HepG2 (cell line): ENCODE measurements around the gene CDS1. TPM values are rescaled to one million over a fixed set of nuclear protein-coding genes. Genes with fewer than 3 reads are reported as not detected.

Source experiments
- DNMT1 ChIP-seq: sonication (generic); formaldehyde crosslinking; IDR thresholded peaks from 2 replicates; pipeline ENCODE4 v1.5.1; 2020; ENCODE audit warnings: mild to moderate bottlenecking, missing genetic modification reagents
- JDP2 ChIP-seq: sonication (generic); formaldehyde crosslinking; IDR thresholded peaks from 2 replicates; pipeline ENCODE4 v1.8.1; 2022; ENCODE audit warnings: missing genetic modification reagents, borderline replicate concordance
- KLF6 ChIP-seq: IDR thresholded peaks from 2 replicates; pipeline ENCODE4 v1.8.0; 2016; ENCODE audit warnings: missing biosample characterization, missing genetic modification reagents
- KLF9 ChIP-seq: IDR thresholded peaks from 2 replicates; pipeline ENCODE4 v1.6.1; 2016; ENCODE audit warnings: low read depth
- MBD4 ChIP-seq: IDR thresholded peaks from 2 replicates; pipeline ENCODE4 v1.6.1; 2012; ENCODE audit warnings: low read length, inconsistent platforms, borderline replicate concordance
- MXD4 ChIP-seq: IDR thresholded peaks from 2 replicates; pipeline ENCODE4 v1.6.1; 2016; ENCODE audit warnings: mild to moderate bottlenecking, missing biosample characterization, missing genetic modification reagents
- NR2F6 ChIP-seq, 2 experiments: IDR thresholded peaks; 2 replicates each; pipeline ENCODE4 v1.6.1; 2016; ENCODE audit warnings: antibody characterized with exemption in 1 of 2, mild to moderate bottlenecking in 1 of 2
- POLR2A ChIP-seq, 2 experiments: IDR thresholded peaks; 2 replicates each; pipeline ENCODE4 v1.6.1; 2011; ENCODE audit warnings: low read depth in 2 of 2, low read length in 2 of 2, mild to moderate bottlenecking in 1 of 2, moderate library complexity in 1 of 2; ENCODE audit not compliant: insufficient read depth in 1 of 2
- RBM22 ChIP-seq: fragments of 200-400 bp; formaldehyde crosslinking; optimal IDR thresholded peaks from 2 replicates; pipeline ENCODE3; 2017; ENCODE audit warnings: mild to moderate bottlenecking, low read length, moderate library complexity
- RFX1 ChIP-seq: fragments of 450-650 bp; IDR thresholded peaks from 2 replicates; pipeline ENCODE4 v1.6.1; 2017
- SP1 ChIP-seq, 2 experiments: fragments of 450-650 bp in 1 of 2; sonication (generic) in 1 of 2; formaldehyde crosslinking in 1 of 2; IDR thresholded peaks; 2 replicates each; pipeline versions ENCODE4 v1.4.0 to v1.6.1; 2016 to 2020; ENCODE audit warnings: missing genetic modification reagents in 1 of 2
- SP140L ChIP-seq: sonication (generic); formaldehyde crosslinking; IDR thresholded peaks from 2 replicates; pipeline ENCODE4 v1.4.0; 2020; ENCODE audit warnings: missing genetic modification reagents, borderline replicate concordance
- TCF7 ChIP-seq: sonication (generic); IDR thresholded peaks from 2 replicates; pipeline ENCODE4 v1.6.1; 2016; ENCODE audit warnings: antibody characterized with exemption, low read depth
- ZNF121 ChIP-seq: sonication (generic); formaldehyde crosslinking; IDR thresholded peaks from 2 replicates; pipeline ENCODE4 v1.5.0; 2020; ENCODE audit warnings: mild to moderate bottlenecking, missing genetic modification reagents
- ZNF205 ChIP-seq: IDR thresholded peaks from 2 replicates; pipeline ENCODE4 v1.6.1; 2018; ENCODE audit warnings: missing biosample characterization, missing genetic modification reagents
- ZNF530 ChIP-seq: sonication (generic); formaldehyde crosslinking; IDR thresholded peaks from 2 replicates; pipeline ENCODE4 v1.5.0; 2020; ENCODE audit warnings: low read depth, mild to moderate bottlenecking, missing genetic modification reagents
- ZNF570 ChIP-seq: sonication (generic); formaldehyde crosslinking; IDR thresholded peaks from 2 replicates; pipeline ENCODE4 v1.4.0; 2020; ENCODE audit warnings: mild to moderate bottlenecking, missing genetic modification reagents, borderline replicate concordance
- ZNF598 ChIP-seq: sonication (generic); formaldehyde crosslinking; IDR thresholded peaks from 2 replicates; pipeline ENCODE4 v1.5.1; 2020; ENCODE audit warnings: mild to moderate bottlenecking, missing genetic modification reagents, borderline replicate concordance
- polyA plus RNA-seq, 8 experiments: library from polyadenylated mRNA; depleted of rRNA in 3 of 8; stranded (reverse) in 7 of 8; unstranded in 1 of 8; fragments of >200 nt; fragmentation: Illumina TruSeq in 4 of 8; extraction: Trizol in 4 of 8; gene quantifications; 2 replicates each; pipeline versions ENCODE4 v1.2.1 to v1.2.3, GENCODE V29; 2011 to 2016; ENCODE audit warnings: low read depth in 4 of 8, missing spikeins in 1 of 8, mixed read lengths in 1 of 8; ENCODE audit not compliant: insufficient read depth in 1 of 8
- total RNA-seq, 5 experiments: library from RNA; depleted of rRNA; stranded (reverse); fragments of >200 nt; fragmentation: Illumina TruSeq; extraction: Trizol; gene quantifications; 2 replicates each; pipeline ENCODE4 v1.2.3, GENCODE V29; 2016; ENCODE audit warnings: low read depth in 1 of 5
- TF ChIP-seq, protein P1 (sequence below): sonication (generic); formaldehyde crosslinking; IDR thresholded peaks from 2 replicates; pipeline ENCODE4 v1.4.0; 2020; ENCODE audit warnings: low read depth, missing genetic modification reagents
- TF ChIP-seq, protein P2 (sequence below): sonication (generic); formaldehyde crosslinking; IDR thresholded peaks from 2 replicates; pipeline ENCODE4 v1.5.0; 2020; ENCODE audit warnings: missing genetic modification reagents, mild to moderate bottlenecking, borderline replicate concordance
- TF ChIP-seq, protein P3 (sequence below): IDR thresholded peaks from 2 replicates; pipeline ENCODE4 v1.6.1; 2018; ENCODE audit warnings: missing genetic modification reagents
- TF ChIP-seq, protein P4 (sequence below): sonication (generic); formaldehyde crosslinking; IDR thresholded peaks from 2 replicates; pipeline ENCODE4 v1.4.0; 2020; ENCODE audit warnings: mild to moderate bottlenecking, missing genetic modification reagents
- TF ChIP-seq, protein P5 (sequence below): sonication (generic); formaldehyde crosslinking; IDR thresholded peaks from 2 replicates; pipeline ENCODE4 v1.5.0; 2020; ENCODE audit warnings: missing genetic modification reagents

The CDS1 gene
- total and polyA plus RNA-seq, 2 of the 13 experiments (the other 11 are each of a cell fraction or from before 2014, with no cell fraction given): 2.1 to 3.2 TPM

DNA sequence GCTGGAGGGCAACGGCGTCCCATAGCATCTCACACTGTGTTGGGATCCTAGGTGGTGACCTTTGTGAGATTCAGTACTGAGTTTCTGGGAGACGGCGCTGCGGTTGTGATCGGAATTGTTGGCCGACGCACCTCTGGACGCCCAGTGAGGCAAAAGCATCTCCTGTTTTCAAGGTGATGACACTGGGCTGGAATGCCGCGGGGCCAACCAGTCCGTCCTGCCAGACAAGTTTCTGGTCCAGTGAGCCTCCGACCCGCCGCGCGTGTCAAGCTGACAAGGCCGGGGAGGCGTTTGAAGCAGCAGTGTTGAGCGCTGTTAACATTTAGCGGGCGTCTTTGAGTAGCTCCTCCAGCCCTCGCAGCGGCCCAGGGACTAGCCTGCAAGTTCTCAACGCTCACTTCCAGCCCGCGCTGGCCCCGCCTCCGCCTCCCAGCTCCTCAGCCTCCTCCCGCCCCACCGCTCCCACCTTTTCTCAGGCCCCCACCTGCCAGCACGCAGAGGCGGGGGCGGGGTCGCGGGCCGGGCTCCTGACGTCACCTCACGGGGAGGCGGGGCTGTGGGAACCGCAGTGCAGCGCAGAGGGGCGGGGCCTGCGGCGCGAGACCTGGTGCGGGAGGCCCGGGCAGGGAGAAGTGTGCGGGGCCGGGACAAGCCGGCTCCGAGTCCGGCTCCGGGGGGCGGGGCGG, 482 bp upstream of the CDS1 start (continued):
- TF ChIP-seq, protein P1, sequence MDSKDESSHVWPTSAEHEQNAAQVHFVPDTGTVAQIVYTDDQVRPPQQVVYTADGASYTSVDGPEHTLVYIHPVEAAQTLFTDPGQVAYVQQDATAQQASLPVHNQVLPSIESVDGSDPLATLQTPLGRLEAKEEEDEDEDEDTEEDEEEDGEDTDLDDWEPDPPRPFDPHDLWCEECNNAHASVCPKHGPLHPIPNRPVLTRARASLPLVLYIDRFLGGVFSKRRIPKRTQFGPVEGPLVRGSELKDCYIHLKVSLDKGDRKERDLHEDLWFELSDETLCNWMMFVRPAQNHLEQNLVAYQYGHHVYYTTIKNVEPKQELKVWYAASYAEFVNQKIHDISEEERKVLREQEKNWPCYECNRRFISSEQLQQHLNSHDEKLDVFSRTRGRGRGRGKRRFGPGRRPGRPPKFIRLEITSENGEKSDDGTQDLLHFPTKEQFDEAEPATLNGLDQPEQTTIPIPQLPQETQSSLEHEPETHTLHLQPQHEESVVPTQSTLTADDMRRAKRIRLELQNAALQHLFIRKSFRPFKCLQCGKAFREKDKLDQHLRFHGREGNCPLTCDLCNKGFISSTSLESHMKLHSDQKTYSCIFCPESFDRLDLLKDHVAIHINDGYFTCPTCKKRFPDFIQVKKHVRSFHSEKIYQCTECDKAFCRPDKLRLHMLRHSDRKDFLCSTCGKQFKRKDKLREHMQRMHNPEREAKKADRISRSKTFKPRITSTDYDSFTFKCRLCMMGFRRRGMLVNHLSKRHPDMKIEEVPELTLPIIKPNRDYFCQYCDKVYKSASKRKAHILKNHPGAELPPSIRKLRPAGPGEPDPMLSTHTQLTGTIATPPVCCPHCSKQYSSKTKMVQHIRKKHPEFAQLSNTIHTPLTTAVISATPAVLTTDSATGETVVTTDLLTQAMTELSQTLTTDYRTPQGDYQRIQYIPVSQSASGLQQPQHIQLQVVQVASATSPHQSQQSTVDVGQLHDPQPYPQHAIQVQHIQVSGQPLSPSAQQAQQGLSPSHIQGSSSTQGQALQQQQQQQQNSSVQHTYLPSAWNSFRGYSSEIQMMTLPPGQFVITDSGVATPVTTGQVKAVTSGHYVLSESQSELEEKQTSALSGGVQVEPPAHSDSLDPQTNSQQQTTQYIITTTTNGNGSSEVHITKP (CRISPR knock-in tag): no peak
- no peak for TF ChIP-seq ZNF570 (CRISPR knock-in tag)
- TF ChIP-seq, protein P2, sequence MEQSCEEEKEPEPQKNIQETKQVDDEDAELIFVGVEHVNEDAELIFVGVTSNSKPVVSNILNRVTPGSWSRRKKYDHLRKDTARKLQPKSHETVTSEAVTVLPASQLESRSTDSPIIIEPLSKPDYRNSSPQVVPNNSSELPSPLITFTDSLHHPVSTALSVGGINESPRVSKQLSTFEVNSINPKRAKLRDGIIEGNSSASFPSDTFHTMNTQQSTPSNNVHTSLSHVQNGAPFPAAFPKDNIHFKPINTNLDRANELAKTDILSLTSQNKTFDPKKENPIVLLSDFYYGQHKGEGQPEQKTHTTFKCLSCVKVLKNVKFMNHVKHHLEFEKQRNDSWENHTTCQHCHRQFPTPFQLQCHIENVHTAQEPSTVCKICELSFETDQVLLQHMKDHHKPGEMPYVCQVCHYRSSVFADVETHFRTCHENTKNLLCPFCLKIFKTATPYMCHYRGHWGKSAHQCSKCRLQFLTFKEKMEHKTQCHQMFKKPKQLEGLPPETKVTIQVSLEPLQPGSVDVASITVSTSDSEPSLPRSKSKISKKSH (CRISPR knock-in tag): peak; percentile 24; the same call in 1 of the 2 replicates
- TF ChIP-seq NR2F6 (IDR thresholded peaks at IDR 0.05): no peak
- TF ChIP-seq NR2F6 (CRISPR knock-in tag; IDR thresholded peaks at IDR 0.05): no peak; the same call in 1 of the 2 replicates
- TF ChIP-seq SP1 (IDR thresholded peaks at IDR 0.05): no peak
- TF ChIP-seq SP1 (CRISPR knock-in tag; IDR thresholded peaks at IDR 0.05): peak; percentile 72
- TF ChIP-seq, protein P3, sequence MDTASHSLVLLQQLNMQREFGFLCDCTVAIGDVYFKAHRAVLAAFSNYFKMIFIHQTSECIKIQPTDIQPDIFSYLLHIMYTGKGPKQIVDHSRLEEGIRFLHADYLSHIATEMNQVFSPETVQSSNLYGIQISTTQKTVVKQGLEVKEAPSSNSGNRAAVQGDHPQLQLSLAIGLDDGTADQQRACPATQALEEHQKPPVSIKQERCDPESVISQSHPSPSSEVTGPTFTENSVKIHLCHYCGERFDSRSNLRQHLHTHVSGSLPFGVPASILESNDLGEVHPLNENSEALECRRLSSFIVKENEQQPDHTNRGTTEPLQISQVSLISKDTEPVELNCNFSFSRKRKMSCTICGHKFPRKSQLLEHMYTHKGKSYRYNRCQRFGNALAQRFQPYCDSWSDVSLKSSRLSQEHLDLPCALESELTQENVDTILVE (CRISPR knock-in tag): no peak
- TF ChIP-seq ZNF121: no peak
- no peak for TF ChIP-seq DNMT1 (CRISPR knock-in tag)
- no peak for TF ChIP-seq SP140L (CRISPR knock-in tag)
- TF ChIP-seq MBD4: no peak
- TF ChIP-seq MXD4 (CRISPR knock-in tag): no peak
- TF ChIP-seq, protein P4, sequence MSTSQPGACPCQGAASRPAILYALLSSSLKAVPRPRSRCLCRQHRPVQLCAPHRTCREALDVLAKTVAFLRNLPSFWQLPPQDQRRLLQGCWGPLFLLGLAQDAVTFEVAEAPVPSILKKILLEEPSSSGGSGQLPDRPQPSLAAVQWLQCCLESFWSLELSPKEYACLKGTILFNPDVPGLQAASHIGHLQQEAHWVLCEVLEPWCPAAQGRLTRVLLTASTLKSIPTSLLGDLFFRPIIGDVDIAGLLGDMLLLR (CRISPR knock-in tag): no peak
- TF ChIP-seq RBM22: no peak
- no peak for TF ChIP-seq ZNF205 (CRISPR knock-in tag)
- no peak; the same call in 1 of the 2 replicates for TF ChIP-seq KLF9 (CRISPR knock-in tag)
- no peak for TF ChIP-seq POLR2A (IDR thresholded peaks at IDR 0.05; ENCODE audit: insufficient read depth in 1 of 2, low read depth in 2 of 2, low read length in 2 of 2)
- TF ChIP-seq, protein P5, sequence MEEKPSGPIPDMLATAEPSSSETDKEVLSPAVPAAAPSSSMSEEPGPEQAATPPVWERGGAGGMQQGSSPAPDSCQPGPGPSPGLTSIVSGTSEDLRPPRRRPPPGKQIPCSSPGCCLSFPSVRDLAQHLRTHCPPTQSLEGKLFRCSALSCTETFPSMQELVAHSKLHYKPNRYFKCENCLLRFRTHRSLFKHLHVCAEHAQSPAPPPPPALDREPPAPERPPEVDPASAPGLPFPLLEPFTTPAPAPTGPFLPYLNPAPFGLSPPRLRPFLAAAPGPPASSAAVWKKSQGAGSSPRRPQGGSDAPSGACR (CRISPR knock-in tag): 0 out of 2 replicates have a peak, but pooled peaks have one; percentile 40
- TF ChIP-seq ZNF530 (CRISPR knock-in tag): no peak
- TF ChIP-seq JDP2 (CRISPR knock-in tag): no peak
- TF ChIP-seq TCF7: peak; percentile 5; the same call in 1 of the 2 replicates
- TF ChIP-seq KLF6 (CRISPR knock-in tag): no peak
- TF ChIP-seq RFX1: no peak
- no peak for TF ChIP-seq ZNF598 (CRISPR knock-in tag)
